Keratinocyte (primary cell): ENCODE measurements around the gene LILRB2.
"Not testable (repeated sequence)": the region's sequence is repeated elsewhere in the genome, so short reads cannot be mapped to it uniquely, and the experiment has no call there.

Experiments
- CTCF ChIP-seq, 3 experiments: IDR thresholded peaks in 1 of 3; conservative IDR thresholded peaks in 1 of 3; optimal IDR thresholded peaks in 1 of 3; 2 replicates in 2 of 3; 3 replicates in 1 of 3; pipeline versions ENCODE3 to v1.5.1; 2011; ENCODE audit warnings: low read length in 3 of 3, mild to moderate bottlenecking in 3 of 3, moderate library complexity in 2 of 3, control low read depth in 1 of 3, inconsistent platforms in 1 of 3; ENCODE audit not compliant: insufficient read depth in 2 of 3; ENCODE audit errors: extremely low read depth in 1 of 3
- EZH2 ChIP-seq: IDR thresholded peaks from one replicate; pipeline ENCODE4 v1.6.1; 2012; ENCODE audit warnings: inconsistent platforms, mild to moderate bottlenecking, low read length, moderate library complexity

GRCh38 chr19:54277111-54277615 is 3.7 kb downstream of the LILRB2 start:
- TF ChIP-seq CTCF (optimal IDR thresholded peaks at IDR 0.05 in 1 of 3, IDR thresholded peaks at IDR 0.05 in 1 of 3, conservative IDR thresholded peaks at IDR 0.05 in 1 of 3; ENCODE audit: extremely low read depth in 1 of 3, insufficient read depth in 2 of 3, low read length in 3 of 3); EZH2: not testable (repeated sequence)
